Measurements from ENCODE around the gene MPST. TPM values are rescaled to one million over a fixed set of nuclear protein-coding genes. Genes with fewer than 3 reads are reported as not detected.

MPST gene
- total and polyA plus RNA-seq, 4 donors, result 59.2 to 247 (median 71.7) TPM

GRCh38 chr22:37045958-37046357 lies 26.4 kb downstream of the MPST start:
- no peak for DNase-seq
- TF ChIP-seq CTCF (IDR thresholded peaks at IDR 0.05; ENCODE audit: control extremely low read depth, extremely low read depth), result no peak
- Histone ChIP-seq H3K27me3 (ENCODE audit: control insufficient read depth in 3 of 3, insufficient read depth in 3 of 3, low read length in 2 of 3) (no peaks in the 10 kb centered on the region), H3K9me3 (ENCODE audit: control insufficient read depth in 4 of 4, insufficient read depth in 3 of 4, low read length in 3 of 4) (no peaks in the 10 kb centered on the region), H3K27ac (ENCODE audit: low read depth in 1 of 2, low read length in 1 of 2) (no peak overlapping the region), H3K4me3 (no peak overlapping the region), H3K36me3 (ENCODE audit: control insufficient read depth in 4 of 4, insufficient read depth in 4 of 4, low read length in 4 of 4) (no peaks in the 10 kb centered on the region), H3K4me1 (ENCODE audit: control insufficient read depth in 5 of 5, insufficient read depth in 5 of 5, low read length in 5 of 5) (no peaks in the 10 kb centered on the region), H3K9ac (ENCODE audit: insufficient read depth in 1 of 2, low read length in 2 of 2) (no peak overlapping the region)
- WGBS, 2 donors, result 47 to 55% methylated on average over 4 of the region's 4 CpGs
- no peak for ATAC-seq (ENCODE audit: insufficient read depth, low FRiP score)

- no peaks in the 10 kb centered on the region for H3K36me3 ChIP-seq (ENCODE audit: control insufficient read depth in 4 of 4, insufficient read depth in 4 of 4, low read length in 4 of 4)
- H3K9me3 ChIP-seq (ENCODE audit: control insufficient read depth in 4 of 4, insufficient read depth in 3 of 4, low read length in 3 of 4), result no peaks in the 10 kb centered on the region
- DNase-seq (no peak), ATAC-seq (ENCODE audit: insufficient read depth, low FRiP score) (no peak)
- 93 to 97% methylated on average over 6 of the region's 6 CpGs for WGBS, 2 donors
- TF ChIP-seq CTCF (IDR thresholded peaks at IDR 0.05; ENCODE audit: control extremely low read depth, extremely low read depth), result no peak
- H3K27ac ChIP-seq (ENCODE audit: low read depth in 1 of 2, low read length in 1 of 2), result no peak overlapping the region
- H3K4me1 ChIP-seq (ENCODE audit: control insufficient read depth in 5 of 5, insufficient read depth in 5 of 5, low read length in 5 of 5), result no peaks in the 10 kb centered on the region
- H3K4me3 ChIP-seq, result no peak overlapping the region
- no peak overlapping the region for H3K9ac ChIP-seq (ENCODE audit: insufficient read depth in 1 of 2, low read length in 2 of 2)
- no peaks in the 10 kb centered on the region for H3K27me3 ChIP-seq (ENCODE audit: control insufficient read depth in 3 of 3, insufficient read depth in 3 of 3, low read length in 2 of 3)
These were observed 27.0 kb downstream of the MPST start for GRCh38 chr22:37046589-37046988.

- whole genome bisulfite sequencing, 2 donors, result 94 to 96% methylated on average over 7 of the region's 7 CpGs
These were observed 27.5 kb downstream of the MPST start for GRCh38 chr22:37047006-37047405.

More at GRCh38 chr22:37047006-37047405, 27.5 kb downstream of the MPST start:
- H3K4me1 ChIP-seq (ENCODE audit: control insufficient read depth in 5 of 5, insufficient read depth in 5 of 5, low read length in 5 of 5), result peaks cover 0 to under 1% (median 0%) of the 10 kb centered on the region in 5 donors
- H3K36me3 ChIP-seq (ENCODE audit: control insufficient read depth in 4 of 4, insufficient read depth in 4 of 4, low read length in 4 of 4), result no peaks in the 10 kb centered on the region
- no peaks in the 10 kb centered on the region for H3K27me3 ChIP-seq (ENCODE audit: control insufficient read depth in 3 of 3, insufficient read depth in 3 of 3, low read length in 2 of 3)
- no peak overlapping the region for H3K9ac ChIP-seq (ENCODE audit: insufficient read depth in 1 of 2, low read length in 2 of 2)
- no peak overlapping the region for H3K27ac ChIP-seq (ENCODE audit: low read depth in 1 of 2, low read length in 1 of 2)
- no peaks in the 10 kb centered on the region for H3K9me3 ChIP-seq (ENCODE audit: control insufficient read depth in 4 of 4, insufficient read depth in 3 of 4, low read length in 3 of 4)
- no peak overlapping the region for H3K4me3 ChIP-seq
- DNase-seq (no peak), ATAC-seq (ENCODE audit: insufficient read depth, low FRiP score) (no peak)
- no peak for TF ChIP-seq CTCF (IDR thresholded peaks at IDR 0.05; ENCODE audit: control extremely low read depth, extremely low read depth)
